WTC11 (cell line): ENCODE measurements around the gene MOSPD2. TPM values are rescaled to one million over a fixed set of nuclear protein-coding genes. Genes with fewer than 3 reads are reported as not detected.

Experiments used
- ATAC-seq: fragments of 200-7000 bp; cut with Tn5 transposase; 2 replicates; pipeline ENCODE4 v1.10.0; 2021; ENCODE audit warnings: mild to moderate bottlenecking, moderate library complexity
- CTCF ChIA-PET: fragments of 300-600 bp; sonication (Branson Sonifier 250); formaldehyde crosslinking; loops from one replicate; lab custom pipeline; 2021; ENCODE audit warnings: antibody characterized with exemption; lab: Charles Lee
- POLR2A ChIA-PET: fragments of 350-600 bp; sonication (Branson Sonifier 250); formaldehyde crosslinking; loops from one replicate; lab custom pipeline; 2021; ENCODE audit warnings: antibody characterized with exemption; lab: Charles Lee
- DNase-seq: peaks from one replicate; pipeline ENCODE4 v3.0.0; 2021; ENCODE audit warnings: low spot score
- H3K27ac Mint-ChIP-seq: 2 replicates; pipeline ENCODE4 v1.8.0; 2021; ENCODE audit warnings: mixed read lengths
- H3K27me3 Mint-ChIP-seq: 2 replicates; pipeline ENCODE4 v1.8.0; 2021; ENCODE audit warnings: low read depth, mild to moderate bottlenecking, moderate library complexity, mixed read lengths
- H3K36me3 Mint-ChIP-seq: 2 replicates; pipeline ENCODE4 v1.8.0; 2021; ENCODE audit warnings: mixed read lengths
- H3K4me1 Mint-ChIP-seq: 2 replicates; pipeline ENCODE4 v1.8.0; 2022; ENCODE audit warnings: mixed read lengths
- H3K4me3 Mint-ChIP-seq: 2 replicates; pipeline ENCODE4 v1.8.0; 2021; ENCODE audit warnings: mild to moderate bottlenecking, moderate library complexity, mixed read lengths
- H3K9me3 Mint-ChIP-seq: 2 replicates; pipeline ENCODE4 v1.8.0; 2021; ENCODE audit warnings: mixed read lengths
- ATF1 ChIP-seq: sonication (generic); formaldehyde crosslinking; IDR thresholded peaks from 2 replicates; pipeline ENCODE4 v1.8.1; 2023; ENCODE audit warnings: mild to moderate bottlenecking, moderate library complexity, missing genetic modification reagents
- FOXJ3 ChIP-seq: sonication (generic); formaldehyde crosslinking; IDR thresholded peaks from 2 replicates; pipeline ENCODE4 v1.9.0; 2021; ENCODE audit warnings: missing genetic modification reagents, mild to moderate bottlenecking, borderline replicate concordance
- FOXK1 ChIP-seq: sonication (generic); formaldehyde crosslinking; IDR thresholded peaks from 2 replicates; pipeline ENCODE4 v1.8.0; 2022; ENCODE audit warnings: mild to moderate bottlenecking, moderate library complexity, missing genetic modification reagents
- GTF2I ChIP-seq: fragments of 250-450 bp; sonication (Bioruptor Pico); conservative IDR thresholded peaks from 2 replicates; pipeline ENCODE4 v1.4.0; 2021; ENCODE audit warnings: mild to moderate bottlenecking
- HMGA2 ChIP-seq: fragments of 250-450 bp; sonication (Bioruptor Pico); IDR thresholded peaks from 2 replicates; pipeline ENCODE4 v1.4.0; 2021; ENCODE audit warnings: mild to moderate bottlenecking, moderate library complexity
- IRF1 ChIP-seq: sonication (generic); formaldehyde crosslinking; IDR thresholded peaks from 2 replicates; pipeline ENCODE4 v1.8.0; 2023; ENCODE audit warnings: missing genetic modification reagents
- JAZF1 ChIP-seq: fragments of 250-450 bp; sonication (Bioruptor Pico); IDR thresholded peaks from 2 replicates; pipeline ENCODE4 v1.9.0; 2021; ENCODE audit warnings: moderate library complexity, mild to moderate bottlenecking, inconsistent platforms
- JUN ChIP-seq: sonication (generic); formaldehyde crosslinking; IDR thresholded peaks from 2 replicates; pipeline ENCODE4 v1.8.0; 2023; ENCODE audit warnings: mild to moderate bottlenecking, missing genetic modification reagents
- MXD4 ChIP-seq: fragments of 250-450 bp; sonication (Bioruptor Pico); IDR thresholded peaks from 2 replicates; pipeline ENCODE4 v1.8.0; 2021; ENCODE audit warnings: mild to moderate bottlenecking, moderate library complexity, borderline replicate concordance
- NR2C2 ChIP-seq: sonication (generic); formaldehyde crosslinking; IDR thresholded peaks from 2 replicates; pipeline ENCODE4 v1.8.0; 2022; ENCODE audit warnings: mild to moderate bottlenecking, missing genetic modification reagents
- OVOL2 ChIP-seq: fragments of 250-450 bp; sonication (Bioruptor Pico); IDR thresholded peaks from 2 replicates; pipeline ENCODE4 v1.9.0; 2021; ENCODE audit warnings: mild to moderate bottlenecking, borderline replicate concordance
- SOX15 ChIP-seq: fragments of 250-450 bp; sonication (Bioruptor Pico); IDR thresholded peaks from 2 replicates; pipeline ENCODE4 v1.9.0; 2021; ENCODE audit warnings: mild to moderate bottlenecking
- SP1 ChIP-seq: sonication (generic); formaldehyde crosslinking; conservative IDR thresholded peaks from 2 replicates; pipeline ENCODE4 v1.8.1; 2022; ENCODE audit warnings: missing genetic modification reagents
- ZBTB21 ChIP-seq: sonication (generic); formaldehyde crosslinking; IDR thresholded peaks from 2 replicates; pipeline ENCODE4 v1.8.1; 2023; ENCODE audit warnings: mild to moderate bottlenecking, missing genetic modification reagents, borderline replicate concordance
- ZNF138 ChIP-seq: sonication (generic); formaldehyde crosslinking; conservative IDR thresholded peaks from 2 replicates; pipeline ENCODE4 v1.8.1; 2022; ENCODE audit warnings: mild to moderate bottlenecking, moderate library complexity, missing genetic modification reagents
- ZNF232 ChIP-seq: sonication (generic); formaldehyde crosslinking; IDR thresholded peaks from 2 replicates; pipeline ENCODE4 v1.8.0; 2022; ENCODE audit warnings: mild to moderate bottlenecking, missing genetic modification reagents
- ZNF396 ChIP-seq: fragments of 250-450 bp; sonication (Bioruptor Pico); IDR thresholded peaks from 2 replicates; pipeline ENCODE4 v1.8.0; 2021; ENCODE audit warnings: mild to moderate bottlenecking, moderate library complexity, borderline replicate concordance
- ZNF423 ChIP-seq: fragments of 250-450 bp; sonication (Bioruptor Pico); IDR thresholded peaks from 2 replicates; pipeline ENCODE4 v2.1.2; 2022; ENCODE audit warnings: mild to moderate bottlenecking, moderate library complexity
- ZSCAN18 ChIP-seq: fragments of 250-450 bp; sonication (Bioruptor Pico); IDR thresholded peaks from 2 replicates; pipeline ENCODE4 v2.1.2; 2022; ENCODE audit warnings: mild to moderate bottlenecking, moderate library complexity
- total RNA-seq: library from RNA; stranded (reverse); gene quantifications from 3 replicates; pipeline ENCODE4 v1.2.3, GENCODE V29; 2021
- TF ChIP-seq, protein P1 (sequence below): sonication (generic); formaldehyde crosslinking; IDR thresholded peaks from 2 replicates; pipeline ENCODE4 v1.8.1; 2023; ENCODE audit warnings: mild to moderate bottlenecking, moderate library complexity, missing genetic modification reagents
- TF ChIP-seq, protein P2 (sequence below): fragments of 250-450 bp; sonication (Bioruptor Pico); IDR thresholded peaks from 2 replicates; pipeline ENCODE4 v1.9.0; 2021; ENCODE audit warnings: mild to moderate bottlenecking
- TF ChIP-seq, protein P3 (sequence below): sonication (generic); formaldehyde crosslinking; conservative IDR thresholded peaks from 2 replicates; pipeline ENCODE4 v1.8.1; 2022; ENCODE audit warnings: mild to moderate bottlenecking, missing genetic modification reagents

The MOSPD2 gene
- total RNA-seq, 1 experiment from 2014 or later: 13.2 TPM

GRCh38 chrX:14843666-14844065, 29.6 kb upstream of the MOSPD2 start:
- Mint-ChIP-seq H3K4me1 (0 out of 2 replicates have a peak, but pooled peaks cover under 1% of the 10 kb centered on the region), H3K36me3 (peaks cover 13% of the 10 kb centered on the region; the same call in 1 of the 2 replicates), H3K27ac (no peak overlapping the region), H3K27me3 (no peaks in the 10 kb centered on the region), H3K9me3 (no peaks in the 10 kb centered on the region), H3K4me3 (no peak overlapping the region)
- TF ChIP-seq ZNF423 (no peak), ZSCAN18 (CRISPR knock-in tag) (no peak), FOXK1 (no peak), ZNF138 (CRISPR knock-in tag) (no peak), GTF2I (CRISPR knock-in tag) (no peak), SP1 (CRISPR knock-in tag) (no peak), FOXJ3 (no peak)
- TF ChIP-seq, protein P1, sequence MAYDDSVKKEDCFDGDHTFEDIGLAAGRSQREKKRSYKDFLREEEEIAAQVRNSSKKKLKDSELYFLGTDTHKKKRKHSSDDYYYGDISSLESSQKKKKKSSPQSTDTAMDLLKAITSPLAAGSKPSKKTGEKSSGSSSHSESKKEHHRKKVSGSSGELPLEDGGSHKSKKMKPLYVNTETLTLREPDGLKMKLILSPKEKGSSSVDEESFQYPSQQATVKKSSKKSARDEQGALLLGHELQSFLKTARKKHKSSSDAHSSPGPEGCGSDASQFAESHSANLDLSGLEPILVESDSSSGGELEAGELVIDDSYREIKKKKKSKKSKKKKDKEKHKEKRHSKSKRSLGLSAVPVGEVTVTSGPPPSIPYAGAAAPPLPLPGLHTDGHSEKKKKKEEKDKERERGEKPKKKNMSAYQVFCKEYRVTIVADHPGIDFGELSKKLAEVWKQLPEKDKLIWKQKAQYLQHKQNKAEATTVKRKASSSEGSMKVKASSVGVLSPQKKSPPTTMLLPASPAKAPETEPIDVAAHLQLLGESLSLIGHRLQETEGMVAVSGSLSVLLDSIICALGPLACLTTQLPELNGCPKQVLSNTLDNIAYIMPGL (CRISPR knock-in tag): no peak
- POLR2A ChIA-PET: no interaction called here
- CTCF ChIA-PET: no interaction called here
- DNase-seq: no peak
- no peak for ATAC-seq

DNA sequence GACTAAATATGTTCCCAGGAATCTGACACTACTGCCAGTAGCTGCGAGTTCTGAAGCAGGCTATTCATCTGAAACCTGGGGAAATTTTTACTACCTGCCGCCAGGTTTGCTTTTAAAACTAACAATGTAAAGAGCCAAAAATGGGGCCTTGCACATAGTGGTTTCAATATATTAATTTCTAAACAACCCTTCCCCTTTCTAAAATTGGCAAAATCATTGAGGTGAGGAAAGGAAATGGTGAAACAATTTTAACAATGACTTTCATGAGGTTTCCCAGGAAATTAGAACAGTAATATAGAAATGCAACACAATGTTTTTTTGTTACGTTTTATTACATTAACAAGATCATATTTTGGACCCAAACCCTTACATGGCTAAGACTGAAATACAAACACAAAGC, 21.7 kb upstream of the MOSPD2 start:
- H3K36me3 Mint-ChIP-seq: peaks cover 15% of the 10 kb centered on the region; the same call in 1 of the 2 replicates
- POLR2A ChIA-PET: no interaction called here
- H3K27ac Mint-ChIP-seq: no peak overlapping the region
- H3K27me3 Mint-ChIP-seq: no peaks in the 10 kb centered on the region
- DNase-seq (no peak), ATAC-seq (no peak)
- TF ChIP-seq, protein P2, sequence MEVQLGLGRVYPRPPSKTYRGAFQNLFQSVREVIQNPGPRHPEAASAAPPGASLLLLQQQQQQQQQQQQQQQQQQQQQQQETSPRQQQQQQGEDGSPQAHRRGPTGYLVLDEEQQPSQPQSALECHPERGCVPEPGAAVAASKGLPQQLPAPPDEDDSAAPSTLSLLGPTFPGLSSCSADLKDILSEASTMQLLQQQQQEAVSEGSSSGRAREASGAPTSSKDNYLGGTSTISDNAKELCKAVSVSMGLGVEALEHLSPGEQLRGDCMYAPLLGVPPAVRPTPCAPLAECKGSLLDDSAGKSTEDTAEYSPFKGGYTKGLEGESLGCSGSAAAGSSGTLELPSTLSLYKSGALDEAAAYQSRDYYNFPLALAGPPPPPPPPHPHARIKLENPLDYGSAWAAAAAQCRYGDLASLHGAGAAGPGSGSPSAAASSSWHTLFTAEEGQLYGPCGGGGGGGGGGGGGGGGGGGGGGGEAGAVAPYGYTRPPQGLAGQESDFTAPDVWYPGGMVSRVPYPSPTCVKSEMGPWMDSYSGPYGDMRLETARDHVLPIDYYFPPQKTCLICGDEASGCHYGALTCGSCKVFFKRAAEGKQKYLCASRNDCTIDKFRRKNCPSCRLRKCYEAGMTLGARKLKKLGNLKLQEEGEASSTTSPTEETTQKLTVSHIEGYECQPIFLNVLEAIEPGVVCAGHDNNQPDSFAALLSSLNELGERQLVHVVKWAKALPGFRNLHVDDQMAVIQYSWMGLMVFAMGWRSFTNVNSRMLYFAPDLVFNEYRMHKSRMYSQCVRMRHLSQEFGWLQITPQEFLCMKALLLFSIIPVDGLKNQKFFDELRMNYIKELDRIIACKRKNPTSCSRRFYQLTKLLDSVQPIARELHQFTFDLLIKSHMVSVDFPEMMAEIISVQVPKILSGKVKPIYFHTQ (CRISPR knock-in tag): no peak
- TF ChIP-seq HMGA2 (no peak), ZSCAN18 (CRISPR knock-in tag) (no peak), ZNF396 (CRISPR knock-in tag) (no peak), ATF1 (no peak), IRF1 (CRISPR knock-in tag) (no peak), NR2C2 (CRISPR knock-in tag) (no peak), SOX15 (CRISPR knock-in tag) (no peak), OVOL2 (CRISPR knock-in tag) (no peak), JAZF1 (no peak), JUN (CRISPR knock-in tag) (no peak), FOXJ3 (no peak), MXD4 (CRISPR knock-in tag) (no peak), ZNF232 (CRISPR knock-in tag) (no peak), ZBTB21 (CRISPR knock-in tag) (no peak)
- TF ChIP-seq, protein P3, sequence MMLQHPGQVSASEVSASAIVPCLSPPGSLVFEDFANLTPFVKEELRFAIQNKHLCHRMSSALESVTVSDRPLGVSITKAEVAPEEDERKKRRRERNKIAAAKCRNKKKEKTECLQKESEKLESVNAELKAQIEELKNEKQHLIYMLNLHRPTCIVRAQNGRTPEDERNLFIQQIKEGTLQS (CRISPR knock-in tag): no peak
- CTCF ChIA-PET: no interaction called here
- H3K4me3 Mint-ChIP-seq: no peak overlapping the region
- no peaks in the 10 kb centered on the region for H3K9me3 Mint-ChIP-seq
- 0 out of 2 replicates have a peak, but pooled peaks cover 4% of the 10 kb centered on the region for H3K4me1 Mint-ChIP-seq
